Cardiac fibroblast (primary cell): Measurements from ENCODE around the gene COPZ1.
"Not testable (repeated sequence)": the region's sequence is repeated elsewhere in the genome, so short reads cannot be mapped to it uniquely, and the experiment has no call there.

Experiments used
- DNase-seq, 2 donors: peaks; one replicate each; pipeline versions ENCODE4 v3.0.0 to v3.0.0-alpha.2; 2010; ENCODE audit warnings: low read depth in 2 of 2
- H3K4me3 ChIP-seq, 2 donors: replicated peaks in 1 of 2; 1 replicate in 1 of 2; 2 replicates in 1 of 2; pipeline ENCODE4 v1.5.1; 2011; ENCODE audit warnings: low read depth in 2 of 2, low read length in 2 of 2, mild to moderate bottlenecking in 2 of 2, moderate library complexity in 1 of 2
- CTCF ChIP-seq: IDR thresholded peaks from one replicate; pipeline ENCODE4 v1.5.1; 2011; ENCODE audit warnings: low read depth, mild to moderate bottlenecking, low read length, inconsistent platforms

Gene COPZ1

GRCh38 chr12:54282949-54283593, 41.9 kb upstream of the COPZ1 start:
- DNase-seq: no peak
- TF ChIP-seq CTCF: no peak

GRCh38 chr12:54284070-54284780, 40.7 kb upstream of the COPZ1 start:
- peak overlapping the region in 1 of 2 donors; percentile 82 for H3K4me3 ChIP-seq
- DNase-seq: not testable (repeated sequence)

More at GRCh38 chr12:54282949-54283593, 41.9 kb upstream of the COPZ1 start:
- peak overlapping the region; percentile 30 to 82 for H3K4me3 ChIP-seq

GRCh38 chr12:54285150-54286041, 39.5 kb upstream of the COPZ1 start:
- H3K4me3 ChIP-seq: no peak overlapping the region
- TF ChIP-seq CTCF: peak; percentile 39
- DNase-seq: peak in 1 of 2 donors; percentile 24

- TF ChIP-seq CTCF: no peak
- DNase-seq: no peak
- H3K4me3 ChIP-seq: no peak overlapping the region
These were observed 38.6 kb upstream of the COPZ1 start for GRCh38 chr12:54286042-54287030.

GRCh38 chr12:54287261-54288157, 37.4 kb upstream of the COPZ1 start:
- no peak for DNase-seq
- no peak overlapping the region for H3K4me3 ChIP-seq
- no peak for TF ChIP-seq CTCF

GRCh38 chr12:54292083-54292930, 32.6 kb upstream of the COPZ1 start:
- no peak overlapping the region for H3K4me3 ChIP-seq

More at GRCh38 chr12:54292083-54292930, 32.6 kb upstream of the COPZ1 start:
- no peak for DNase-seq
- TF ChIP-seq CTCF: no peak
